CD4-positive, CD25-positive, alpha-beta regulatory T cell (primary cell): ENCODE measurements around the gene FAM169A. TPM values are rescaled to one million over a fixed set of nuclear protein-coding genes. Genes with fewer than 3 reads are reported as not detected.
A peak's percentile ranks its signal among the peaks of the same experiment; 100 is the strongest.

Experiments
- ATAC-seq, 2 donors: fragments of 150-1000 bp; cut with Tn5 transposase; one replicate each; pipeline ENCODE4 v1.10.0; 2021; ENCODE audit warnings: low read depth in 2 of 2, moderate number of reproducible peaks in 2 of 2, moderate library complexity in 1 of 2
- DNase-seq, 3 donors: peaks; one replicate each; pipeline versions ENCODE4 v3.0.0 to v3.0.0-alpha.2; 2012 to 2022; ENCODE audit warnings: mixed read lengths in 1 of 3
- H3K27ac ChIP-seq: one replicate; pipeline ENCODE4 v1.7.0; 2013; ENCODE audit warnings: mild to moderate bottlenecking, low read length; ENCODE audit not compliant: insufficient read depth, poor library complexity, severe bottlenecking
- H3K27me3 ChIP-seq: one replicate; pipeline ENCODE4 v1.7.0; 2013; ENCODE audit warnings: low read length; ENCODE audit not compliant: control insufficient read depth, insufficient read depth
- H3K36me3 ChIP-seq: one replicate; pipeline ENCODE4 v1.7.0; 2013; ENCODE audit warnings: mild to moderate bottlenecking, low read length, moderate library complexity; ENCODE audit not compliant: control insufficient read depth, insufficient read depth
- H3K4me1 ChIP-seq: 2 replicates; pipeline ENCODE4 v1.7.0; 2013; ENCODE audit warnings: mild to moderate bottlenecking, low read length; ENCODE audit not compliant: insufficient read depth, control insufficient read depth, poor library complexity, severe bottlenecking
- H3K4me3 ChIP-seq: one replicate; pipeline ENCODE4 v1.7.0; 2013; ENCODE audit warnings: low read depth, mild to moderate bottlenecking, low read length, moderate library complexity
- H3K9me3 ChIP-seq, 2 experiments: 1 replicate in 1 of 2; 2 replicates in 1 of 2; pipeline ENCODE4 v1.7.0; 2013; ENCODE audit warnings: low read length in 2 of 2, mild to moderate bottlenecking in 1 of 2, moderate library complexity in 1 of 2; ENCODE audit not compliant: control insufficient read depth in 2 of 2
- H3K27ac Mint-ChIP-seq, 3 donors: one replicate each; pipeline ENCODE4 v1.8.0; 2020 to 2022; ENCODE audit warnings: mild to moderate bottlenecking in 3 of 3, mixed read lengths in 3 of 3, moderate library complexity in 2 of 3
- H3K27me3 Mint-ChIP-seq: one replicate; pipeline ENCODE4 v1.8.0; 2022; ENCODE audit warnings: mild to moderate bottlenecking, mixed read lengths
- H3K36me3 Mint-ChIP-seq: one replicate; pipeline ENCODE4 v1.8.0; 2020; ENCODE audit warnings: mixed read lengths
- H3K4me1 Mint-ChIP-seq, 4 donors: one replicate each; pipeline ENCODE4 v1.8.0; 2020 to 2022; ENCODE audit warnings: mixed read lengths in 4 of 4, mild to moderate bottlenecking in 1 of 4
- H3K4me3 Mint-ChIP-seq, 4 donors: one replicate each; pipeline ENCODE4 v1.8.0; 2020 to 2022; ENCODE audit warnings: mild to moderate bottlenecking in 4 of 4, mixed read lengths in 4 of 4, moderate library complexity in 3 of 4
- H3K9me3 Mint-ChIP-seq, 7 donors: one replicate each; pipeline ENCODE4 v1.8.0; 2020 to 2022; ENCODE audit warnings: mixed read lengths in 7 of 7, mild to moderate bottlenecking in 3 of 7, moderate library complexity in 2 of 7
- polyA plus RNA-seq, 4 donors: library from polyadenylated mRNA; unstranded; fragments of 300-500 nt; fragmentation: Illumina TruSeq; gene quantifications; one replicate each; pipeline ENCODE4 v1.2.3, GENCODE V29; 2021
- total RNA-seq: library from RNA; stranded (reverse); gene quantifications from one replicate; pipeline ENCODE4 v1.2.3, GENCODE V29; 2022

Gene FAM169A
- total and polyA plus RNA-seq, 5 donors from 2014 or later: 2.5 to 7.4 (median 5.1) TPM

DNA sequence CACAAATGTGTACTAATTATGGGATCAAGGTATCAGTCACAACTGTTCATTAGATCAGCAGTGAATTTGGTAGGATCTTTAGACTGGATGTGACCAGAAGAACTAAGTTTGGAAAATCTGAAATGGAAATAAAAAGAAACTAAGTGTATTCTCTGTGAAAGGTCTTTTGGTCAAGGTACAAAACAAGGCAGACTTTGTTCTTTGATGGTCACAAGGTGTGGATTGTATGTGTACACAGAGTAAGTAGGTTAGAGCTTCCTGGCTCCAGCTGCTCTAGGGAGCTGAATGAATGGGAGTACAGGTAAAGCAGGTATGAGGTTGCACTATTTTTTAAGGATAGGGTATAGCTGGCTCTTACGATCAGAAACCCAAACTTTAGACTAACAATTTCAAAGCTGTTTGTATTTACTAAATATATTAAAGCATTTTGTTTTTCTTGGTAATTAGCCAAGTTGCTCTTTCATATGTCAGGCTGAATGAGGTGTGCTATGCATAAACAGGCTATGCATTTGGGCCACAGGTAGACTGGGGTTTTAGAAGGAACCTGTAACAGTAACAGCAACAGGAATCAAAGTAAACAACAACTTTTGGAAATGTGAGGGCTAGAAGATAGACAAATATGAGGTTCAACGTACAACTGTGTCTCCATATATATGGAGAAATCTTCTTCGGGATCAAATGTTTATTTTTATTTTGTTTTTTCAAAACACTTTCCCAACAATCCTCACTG, 32.5 kb downstream of the FAM169A start:
- DNase-seq: no peak
- no peaks in the 10 kb centered on the region for H3K27me3 Mint-ChIP-seq
- H3K27ac Mint-ChIP-seq: no peak overlapping the region
- H3K9me3 ChIP-seq: no peaks in the 10 kb centered on the region
- H3K36me3 Mint-ChIP-seq: peaks cover 24% of the 10 kb centered on the region
- no peaks in the 10 kb centered on the region for H3K9me3 Mint-ChIP-seq
- peaks cover 5 to 8% (median 7%) of the 10 kb centered on the region in 4 donors for H3K4me1 Mint-ChIP-seq
- peaks cover 5% of the 10 kb centered on the region for H3K4me1 ChIP-seq
- no peaks in the 10 kb centered on the region for H3K27me3 ChIP-seq
- no peaks in the 10 kb centered on the region for H3K36me3 ChIP-seq
- no peak overlapping the region for H3K4me3 Mint-ChIP-seq
- H3K27ac ChIP-seq: no peak overlapping the region
- ATAC-seq: no peak
- H3K4me3 ChIP-seq: no peak overlapping the region

DNA sequence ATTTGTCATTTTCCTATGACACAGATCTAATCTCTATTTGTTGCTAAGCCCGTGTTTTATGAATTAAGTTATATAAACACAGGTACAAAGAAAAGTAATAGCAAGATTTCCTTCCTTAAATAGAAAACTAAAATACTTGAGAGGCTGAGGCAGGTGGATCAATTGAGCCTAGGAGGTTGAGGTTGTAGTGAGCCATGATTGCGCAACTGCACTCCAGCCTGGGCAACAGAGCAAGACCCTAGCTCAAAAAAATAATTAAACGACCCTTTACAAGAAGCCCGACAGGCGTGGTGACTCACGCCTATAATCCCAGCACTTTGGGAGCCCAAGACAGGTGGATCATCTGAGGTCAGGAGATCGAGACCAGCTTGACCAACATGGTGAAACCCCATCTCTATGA, 36.8 kb downstream of the FAM169A start:
- DNase-seq (no peak), ATAC-seq (no peak)
- H3K36me3 ChIP-seq: no peaks in the 10 kb centered on the region
- peaks cover 0 to 4% (median 0%) of the 10 kb centered on the region in 4 donors for H3K4me1 Mint-ChIP-seq
- H3K4me1 ChIP-seq: no peaks in the 10 kb centered on the region
- H3K36me3 Mint-ChIP-seq: peaks cover 9% of the 10 kb centered on the region
- H3K27me3 Mint-ChIP-seq: peaks cover 4% of the 10 kb centered on the region
- H3K27ac Mint-ChIP-seq: no peak overlapping the region
- no peak overlapping the region for H3K4me3 ChIP-seq
- no peaks in the 10 kb centered on the region for H3K27me3 ChIP-seq
- H3K9me3 ChIP-seq: no peaks in the 10 kb centered on the region
- H3K4me3 Mint-ChIP-seq: no peak overlapping the region
- H3K9me3 Mint-ChIP-seq: peaks cover 0 to 2% (median 0%) of the 10 kb centered on the region in 7 donors
- no peak overlapping the region for H3K27ac ChIP-seq

DNA sequence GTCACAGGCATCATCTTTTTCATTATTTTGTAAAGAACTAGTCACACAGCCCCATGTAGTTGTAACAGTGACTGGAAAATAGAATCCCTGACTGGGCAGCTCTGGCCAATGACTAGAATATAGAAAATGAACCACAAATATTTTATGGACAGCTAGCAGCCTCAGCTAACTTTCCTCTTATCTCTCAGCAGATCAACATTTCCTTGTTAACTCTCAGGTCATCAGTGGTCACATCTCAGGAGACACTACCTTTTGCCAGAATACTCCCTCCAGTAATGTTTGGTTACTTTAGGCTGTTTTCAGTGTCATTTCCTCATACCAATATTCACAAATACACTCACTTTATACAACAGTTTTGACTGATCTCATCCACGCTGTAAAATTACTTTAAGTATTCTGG, 43.9 kb downstream of the FAM169A start:
- no peak overlapping the region for H3K27ac Mint-ChIP-seq
- peaks cover 4% of the 10 kb centered on the region for H3K27me3 Mint-ChIP-seq

DNA sequence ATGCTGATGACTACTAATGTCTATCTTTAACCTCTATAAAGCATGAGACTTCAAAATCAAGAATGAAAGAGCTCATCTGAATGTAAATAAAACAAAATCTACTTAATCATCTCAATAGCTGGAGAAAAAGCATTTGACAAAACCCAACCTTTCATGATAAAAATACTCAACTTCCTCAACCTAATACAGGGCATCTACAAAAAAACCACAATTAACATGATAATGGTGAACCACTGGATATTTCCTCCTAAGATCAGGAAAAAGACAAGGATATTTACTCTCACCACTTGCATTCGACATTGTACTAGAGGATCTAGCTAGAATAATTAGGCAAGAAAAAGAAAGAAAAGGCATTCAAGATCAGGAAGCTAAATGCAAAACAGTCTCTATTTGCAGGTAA, 49.3 kb downstream of the FAM169A start:
- Mint-ChIP-seq H3K4me1 (peaks cover 0 to 20% (median 7%) of the 10 kb centered on the region in 4 donors), H3K27me3 (no peaks in the 10 kb centered on the region), H3K27ac (no peak overlapping the region), H3K4me3 (no peak overlapping the region), H3K9me3 (no peaks in the 10 kb centered on the region), H3K36me3 (peaks cover 11% of the 10 kb centered on the region)
- Histone ChIP-seq H3K27ac (no peak overlapping the region), H3K4me1 (no peaks in the 10 kb centered on the region), H3K4me3 (no peak overlapping the region), H3K27me3 (no peaks in the 10 kb centered on the region), H3K36me3 (no peaks in the 10 kb centered on the region), H3K9me3 (no peaks in the 10 kb centered on the region)
- ATAC-seq (no peak), DNase-seq (no peak)

More for the DNA sequence above, 43.9 kb downstream of the FAM169A start:
- H3K4me1 ChIP-seq: no peaks in the 10 kb centered on the region
- H3K4me1 Mint-ChIP-seq: peaks cover 0 to 19% (median 6%) of the 10 kb centered on the region in 4 donors
- ATAC-seq (no peak), DNase-seq (no peak)
- no peak overlapping the region for H3K4me3 ChIP-seq
- H3K27ac ChIP-seq: no peak overlapping the region
- H3K27me3 ChIP-seq: no peaks in the 10 kb centered on the region
- H3K9me3 ChIP-seq: no peaks in the 10 kb centered on the region
- no peaks in the 10 kb centered on the region for H3K36me3 ChIP-seq
- peaks cover 0 to 2% (median 0%) of the 10 kb centered on the region in 7 donors for H3K9me3 Mint-ChIP-seq
- no peak overlapping the region for H3K4me3 Mint-ChIP-seq
- H3K36me3 Mint-ChIP-seq: peaks cover 3% of the 10 kb centered on the region

DNA sequence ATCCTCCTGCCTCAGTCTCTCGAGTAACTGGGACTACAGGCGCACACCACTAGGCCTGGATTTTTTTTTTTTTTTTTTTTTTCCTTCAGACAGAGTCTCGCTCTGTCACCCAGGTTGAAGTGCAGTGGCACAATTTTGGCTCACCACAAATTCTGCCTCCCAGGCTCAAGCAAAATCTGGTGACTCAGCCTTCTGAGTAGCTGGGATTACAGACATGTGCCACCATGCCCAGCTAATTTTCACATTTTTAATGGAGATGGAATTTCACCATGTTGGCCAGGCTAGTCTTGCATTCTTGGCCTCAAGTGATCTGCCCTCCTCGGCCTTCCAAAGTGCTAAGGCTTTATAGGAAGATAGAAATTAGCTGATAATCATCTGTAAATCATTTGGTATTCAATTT, 55.3 kb downstream of the FAM169A start:
- no peak for DNase-seq
- Mint-ChIP-seq H3K9me3 (peaks cover 0 to 3% (median 0%) of the 10 kb centered on the region in 7 donors), H3K27ac (no peak overlapping the region), H3K4me3 (no peak overlapping the region), H3K27me3 (no peaks in the 10 kb centered on the region), H3K36me3 (peaks cover 11% of the 10 kb centered on the region), H3K4me1 (peaks cover 0 to 6% (median 0%) of the 10 kb centered on the region in 4 donors)
- no peaks in the 10 kb centered on the region for H3K27me3 ChIP-seq
- H3K4me1 ChIP-seq: no peaks in the 10 kb centered on the region
- no peak overlapping the region for H3K27ac ChIP-seq
- H3K4me3 ChIP-seq: no peak overlapping the region
- no peaks in the 10 kb centered on the region for H3K9me3 ChIP-seq
- ATAC-seq: no peak
- no peaks in the 10 kb centered on the region for H3K36me3 ChIP-seq

DNA sequence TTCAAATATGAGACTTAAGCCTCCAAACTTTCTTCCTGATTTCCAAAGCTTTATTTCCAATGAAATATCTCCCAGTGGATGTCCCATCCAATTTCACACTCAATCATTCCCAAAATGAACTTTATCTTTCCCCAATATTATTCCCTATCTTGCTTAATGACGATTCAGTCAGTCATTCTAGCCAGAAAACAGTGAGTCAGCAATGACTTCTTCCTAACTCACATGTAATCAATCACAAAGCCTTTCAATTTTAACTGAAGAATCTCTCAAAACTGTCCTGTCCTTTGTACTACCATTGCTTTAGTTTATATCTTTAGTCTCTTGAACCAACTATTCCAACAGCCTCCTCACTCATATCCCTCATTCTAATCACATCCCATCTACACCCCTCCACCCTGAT, 64.2 kb downstream of the FAM169A start:
- H3K4me3 Mint-ChIP-seq: no peak overlapping the region
- H3K9me3 Mint-ChIP-seq: peaks cover 0 to 1% (median 0%) of the 10 kb centered on the region in 7 donors
- no peak overlapping the region for H3K4me3 ChIP-seq
- H3K4me1 ChIP-seq: no peaks in the 10 kb centered on the region
- peaks cover 11% of the 10 kb centered on the region for H3K36me3 ChIP-seq
- H3K27me3 ChIP-seq: no peaks in the 10 kb centered on the region
- H3K36me3 Mint-ChIP-seq: peaks cover 12% of the 10 kb centered on the region
- DNase-seq (no peak), ATAC-seq (no peak)
- peak overlapping the region in 1 of 3 donors; percentile 9 for H3K27ac Mint-ChIP-seq
- no peak overlapping the region for H3K27ac ChIP-seq
- H3K4me1 Mint-ChIP-seq: peaks cover 0 to 7% (median 0%) of the 10 kb centered on the region in 4 donors
- H3K27me3 Mint-ChIP-seq: no peaks in the 10 kb centered on the region
- no peaks in the 10 kb centered on the region for H3K9me3 ChIP-seq

DNA sequence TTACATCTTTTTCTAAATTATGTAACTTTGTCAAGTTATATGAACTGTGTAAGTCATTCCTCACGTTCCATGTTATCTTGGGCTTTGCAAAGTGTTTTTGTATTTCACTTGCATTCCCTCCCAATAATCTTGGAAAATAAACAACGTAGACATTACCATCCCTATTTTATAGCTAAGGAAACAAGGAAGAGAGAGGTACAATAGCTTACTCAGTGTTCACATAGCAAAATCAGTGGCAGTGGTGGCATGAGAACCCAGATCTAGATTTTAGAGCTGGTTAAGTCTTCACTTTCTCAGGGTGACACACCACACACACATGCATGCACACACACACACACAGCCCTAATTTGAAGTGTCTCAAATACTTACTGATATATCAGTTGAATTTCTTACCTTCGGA, 65.0 kb downstream of the FAM169A start:
- Mint-ChIP-seq H3K4me1 (peaks cover 0 to 4% (median 0%) of the 10 kb centered on the region in 4 donors), H3K27ac (no peak overlapping the region), H3K36me3 (peaks cover 12% of the 10 kb centered on the region), H3K27me3 (no peaks in the 10 kb centered on the region), H3K4me3 (no peak overlapping the region), H3K9me3 (no peaks in the 10 kb centered on the region)
- H3K27ac ChIP-seq: no peak overlapping the region
- H3K4me1 ChIP-seq: no peaks in the 10 kb centered on the region
- H3K4me3 ChIP-seq: no peak overlapping the region
- H3K36me3 ChIP-seq: peaks cover 11% of the 10 kb centered on the region
- no peaks in the 10 kb centered on the region for H3K9me3 ChIP-seq
- ATAC-seq (no peak), DNase-seq (no peak)
- no peaks in the 10 kb centered on the region for H3K27me3 ChIP-seq
